ENCODE results near the gene HBG2. TPM values are rescaled to one million over a fixed set of nuclear protein-coding genes. Genes with fewer than 3 reads are reported as not detected.
"Not testable (repeated sequence)": the region's sequence is repeated elsewhere in the genome, so short reads cannot be mapped to it uniquely, and the experiment has no call there.

The HBG2 gene
- total RNA-seq, 1 donor from 2014 or later = not detected

DNA sequence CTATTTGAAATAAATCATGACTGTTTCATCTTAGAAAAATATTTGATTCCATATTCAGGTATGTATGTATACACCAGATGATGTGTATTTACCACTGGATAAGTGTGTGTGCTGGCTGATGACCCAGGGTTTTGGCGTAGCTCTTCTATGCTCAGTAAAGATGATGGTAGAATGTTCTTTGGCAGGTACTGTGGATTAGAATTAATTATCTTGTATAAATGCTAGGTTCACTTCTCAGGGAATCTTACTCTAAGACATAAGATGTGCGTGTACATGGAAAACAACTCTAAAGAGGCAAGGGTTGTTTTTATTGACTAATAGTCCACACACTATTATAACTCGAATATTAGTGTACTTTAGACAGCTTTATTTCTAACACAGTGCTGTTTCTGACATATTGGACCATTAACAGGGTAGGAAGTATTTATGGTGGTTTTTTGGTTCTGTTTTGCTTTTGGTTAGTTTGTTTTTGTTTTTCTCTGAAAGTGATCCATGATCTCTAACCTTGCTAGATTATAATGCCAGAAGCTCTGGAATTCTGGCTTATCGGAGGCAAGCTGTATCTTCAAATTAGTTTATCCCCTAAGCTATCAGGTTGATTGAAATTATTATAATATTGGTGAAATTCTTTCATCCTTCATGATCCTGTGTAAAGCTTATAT, 3.9 kb downstream of the HBG2 start:
- intact Hi-C loops (cut with micrococcal nuclease) = no loop called here

DNA sequence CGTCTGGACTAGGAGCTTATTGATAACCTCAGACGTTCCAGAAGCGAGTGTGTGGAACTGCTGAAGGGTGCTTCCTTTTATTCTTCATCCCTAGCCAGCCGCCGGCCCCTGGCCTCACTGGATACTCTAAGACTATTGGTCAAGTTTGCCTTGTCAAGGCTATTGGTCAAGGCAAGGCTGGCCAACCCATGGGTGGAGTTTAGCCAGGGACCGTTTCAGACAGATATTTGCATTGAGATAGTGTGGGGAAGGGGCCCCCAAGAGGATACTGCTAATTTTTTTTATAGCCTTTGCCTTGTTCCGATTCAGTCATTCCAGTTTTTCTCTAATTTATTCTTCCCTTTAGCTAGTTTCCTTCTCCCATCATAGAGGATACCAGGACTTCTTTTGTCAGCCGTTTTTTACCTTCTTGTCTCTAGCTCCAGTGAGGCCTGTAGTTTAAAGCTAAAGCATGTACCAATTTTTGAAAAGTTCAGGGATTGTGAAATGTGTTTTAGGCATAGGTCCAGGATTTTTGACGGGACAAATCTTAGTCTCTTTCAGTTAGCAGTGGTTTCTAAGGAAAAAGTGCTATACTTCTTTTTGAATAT, 4.7 kb downstream of the HBG2 start, which contains the start of gene HBG1:
HBG1 (minus strand) TSS at position 51 of the 590 bp plus-strand sequence. CDS start 53 bp downstream, outside the sequence.
- intact Hi-C loops (cut with micrococcal nuclease) = not testable (repeated sequence)

DNA sequence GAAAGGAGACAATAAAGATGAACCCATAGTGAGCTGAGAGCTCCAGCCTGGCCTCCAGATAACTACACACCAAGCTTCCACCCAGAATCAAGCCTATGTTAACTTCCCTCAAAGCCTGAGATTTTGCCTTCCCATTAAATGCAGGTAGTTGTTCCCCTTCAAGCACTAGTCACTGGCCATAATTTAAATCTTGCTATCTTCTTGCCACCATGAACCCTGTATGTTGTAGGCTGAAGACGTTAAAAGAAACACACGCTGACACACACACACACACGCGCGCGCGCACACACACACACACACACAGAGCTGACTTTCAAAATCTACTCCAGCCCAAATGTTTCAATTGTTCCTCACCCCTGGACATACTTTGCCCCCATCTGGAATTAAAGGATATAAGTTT, 6.1 kb downstream of the HBG2 start:
- intact Hi-C loops (cut with micrococcal nuclease) = not testable (repeated sequence)

DNA sequence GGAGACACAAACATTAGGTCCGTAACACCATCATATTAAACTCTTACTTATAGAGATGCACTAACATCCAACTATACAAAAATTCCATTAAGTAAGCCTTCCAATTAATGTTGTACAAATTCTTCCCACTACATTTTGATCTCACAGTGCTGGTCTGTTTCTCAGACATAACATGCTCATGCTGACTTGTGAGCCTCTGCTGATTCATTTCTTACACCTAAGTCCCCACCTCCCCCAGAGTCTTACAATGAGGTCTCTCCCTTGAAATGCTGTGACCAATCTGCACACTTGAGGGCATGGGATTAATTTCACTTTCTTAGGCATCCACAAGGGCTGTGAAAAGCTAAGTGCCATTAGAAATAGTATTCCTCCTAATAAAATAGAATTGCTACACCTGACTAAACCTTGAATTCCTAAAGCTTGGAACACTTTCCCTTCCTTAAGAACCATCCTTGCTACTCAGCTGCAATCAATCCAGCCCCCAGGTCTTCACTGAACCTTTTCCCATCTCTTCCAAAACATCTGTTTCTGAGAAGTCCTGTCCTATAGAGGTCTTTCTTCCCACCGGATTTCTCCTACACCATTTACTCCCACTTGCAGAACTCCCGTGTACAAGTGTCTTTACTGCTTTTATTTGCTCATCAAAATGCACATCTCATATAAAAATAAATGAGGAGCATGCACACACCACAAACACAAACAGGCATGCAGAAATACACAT, 6.9 kb downstream of the HBG2 start:
- intact Hi-C loops (cut with micrococcal nuclease) = no loop called here

DNA sequence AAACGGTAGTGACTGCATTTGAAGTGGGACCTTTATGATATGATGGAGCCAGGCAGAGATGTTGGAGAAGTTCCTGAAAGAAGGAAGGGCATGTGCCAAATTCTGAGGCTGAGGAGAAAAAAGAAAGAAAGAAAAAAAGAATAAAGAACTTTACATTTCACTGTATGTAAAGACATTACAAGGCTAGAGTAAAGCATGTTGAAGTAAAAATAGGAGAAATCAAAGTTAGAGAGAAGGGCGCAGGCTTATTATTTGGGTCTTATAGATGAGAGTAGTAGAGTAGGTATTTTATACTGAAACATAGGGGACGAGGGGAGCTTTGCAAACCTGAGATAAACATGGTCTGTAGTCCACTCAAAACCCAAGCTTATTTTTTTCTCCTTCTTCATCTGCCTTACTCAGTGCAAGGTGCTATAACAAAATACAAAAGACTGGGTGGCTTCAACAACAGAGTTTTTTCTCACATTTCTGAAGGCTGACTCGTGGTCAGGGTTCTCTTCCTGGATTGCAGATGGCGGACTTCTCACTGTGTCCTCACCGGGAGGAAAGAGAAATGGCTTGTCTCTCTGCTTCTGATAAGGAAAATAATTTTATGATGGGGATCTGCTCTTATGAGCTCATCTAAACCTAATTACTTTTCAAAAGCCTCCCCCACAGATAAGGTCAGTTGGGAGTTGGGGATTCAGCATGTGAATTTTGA, 7.7 kb downstream of the HBG2 start:
- intact Hi-C loops (cut with micrococcal nuclease) = no loop called here

DNA sequence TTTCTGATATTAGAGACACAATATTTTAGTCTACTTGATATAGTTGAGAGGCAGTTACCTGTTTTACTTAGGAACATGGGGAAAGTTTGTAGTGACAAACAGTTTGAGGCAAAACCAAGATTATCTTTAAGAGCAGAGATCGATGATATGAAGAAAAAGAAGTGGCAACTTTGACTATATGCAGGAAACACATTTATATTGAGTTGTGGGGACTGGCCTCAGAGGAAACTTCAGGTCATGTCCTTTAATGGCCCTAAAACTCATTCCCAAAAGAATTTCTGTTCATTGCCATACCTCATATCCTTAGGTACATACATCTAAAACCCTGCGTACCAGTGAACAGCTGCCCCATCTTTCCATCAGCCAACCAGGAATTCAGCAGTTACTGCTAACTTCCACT, 9.4 kb downstream of the HBG2 start:
- intact Hi-C loops (cut with micrococcal nuclease) = no loop called here

DNA sequence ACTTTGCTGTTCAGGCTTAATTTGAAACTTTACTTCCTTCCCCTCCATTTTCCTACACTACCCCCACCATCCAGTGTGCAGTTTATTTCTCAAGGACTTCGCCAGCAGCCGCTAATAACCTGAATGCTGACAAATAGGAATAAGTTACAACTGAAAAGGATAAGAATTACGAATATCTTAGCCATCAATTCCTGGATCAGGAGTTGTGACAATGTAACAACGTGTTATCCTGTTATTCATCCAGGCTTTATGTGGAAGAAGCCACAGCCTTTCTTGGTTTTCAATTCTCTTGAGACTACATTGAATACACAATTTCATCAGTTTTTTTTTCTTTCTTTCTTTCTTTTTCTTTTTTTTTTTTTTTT, 10.8 kb downstream of the HBG2 start:
- intact Hi-C loops (cut with micrococcal nuclease) = no loop called here

DNA sequence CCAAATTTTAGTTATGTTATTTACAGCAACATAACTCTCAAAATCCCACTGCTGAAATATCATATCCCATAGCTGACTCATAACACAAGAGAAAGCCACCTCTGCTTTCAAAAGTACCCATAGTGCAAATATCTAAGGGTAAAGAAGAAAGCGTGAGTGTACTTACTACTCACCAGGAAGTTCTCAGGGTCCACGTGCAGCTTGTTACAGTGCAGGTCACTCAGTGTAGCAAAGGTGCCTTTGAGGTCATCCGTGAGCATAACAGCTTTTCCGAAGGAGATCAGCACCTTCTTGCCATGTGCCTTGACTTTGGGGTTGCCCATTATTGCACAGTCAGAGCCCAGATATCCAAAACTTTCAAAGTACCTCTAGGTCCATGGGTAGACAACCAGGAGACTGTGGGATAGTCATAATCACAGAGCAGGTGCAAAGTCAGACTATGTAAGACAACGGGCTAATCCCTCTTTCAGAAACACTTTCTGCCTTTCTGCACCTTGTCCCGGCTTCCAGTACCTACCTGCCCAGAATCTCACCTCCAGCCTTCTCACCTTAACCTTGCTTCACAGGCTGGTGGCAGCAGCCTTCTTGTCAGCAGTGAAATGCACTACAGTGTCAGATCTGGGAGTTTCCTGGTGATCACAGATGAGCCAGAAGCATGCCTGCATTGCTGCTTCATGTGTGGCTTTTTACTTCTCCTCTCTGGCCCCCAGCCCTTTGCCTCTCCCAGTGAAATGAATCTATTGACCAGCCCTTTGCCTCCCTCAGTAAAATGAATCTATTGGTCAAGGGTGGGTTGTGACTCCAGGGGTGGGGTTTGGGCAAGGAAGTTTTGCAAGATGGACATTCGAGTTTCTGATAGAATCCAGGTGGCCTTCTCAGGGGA, 11.4 kb downstream of the HBG2 start:
- intact Hi-C loops (cut with micrococcal nuclease) = no loop called here

DNA sequence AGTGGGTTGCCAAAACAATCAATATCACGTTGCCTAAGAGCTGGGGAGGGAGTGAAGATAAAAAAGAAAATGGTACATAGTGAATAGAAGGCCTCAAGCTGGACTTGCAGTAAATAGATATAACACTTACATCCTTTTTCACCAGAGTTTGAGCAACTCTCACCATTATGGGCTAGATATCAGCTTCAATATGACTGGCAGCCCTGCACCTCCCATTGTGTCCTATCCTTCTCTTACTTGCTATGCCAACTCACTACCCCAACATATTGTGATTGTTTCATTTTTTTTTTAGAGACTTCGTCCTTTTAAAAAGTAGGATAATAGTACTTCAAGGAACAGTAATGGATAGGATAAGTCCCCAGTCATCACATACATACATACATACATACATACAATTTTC, 12.4 kb downstream of the HBG2 start:
- intact Hi-C loops (cut with micrococcal nuclease) = no loop called here

DNA sequence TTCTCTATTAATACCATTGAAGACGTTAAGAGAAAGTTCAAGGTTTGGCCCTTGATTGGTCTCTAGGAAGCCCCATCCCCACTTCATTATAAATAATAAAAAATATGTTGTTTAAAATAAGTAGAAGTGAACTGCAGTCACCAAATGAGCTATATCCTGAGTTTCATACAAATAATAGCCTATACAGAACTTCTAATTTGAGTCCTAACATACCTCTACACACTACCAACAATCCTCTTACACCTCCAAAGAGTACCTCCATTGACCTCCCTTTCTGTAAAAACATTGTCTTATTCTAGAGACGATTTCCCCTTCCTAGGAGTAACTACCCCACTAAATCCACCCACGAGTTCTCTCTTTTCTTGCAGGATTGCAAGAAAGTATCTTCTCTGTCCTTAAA, 13.1 kb downstream of the HBG2 start:
- intact Hi-C loops (cut with micrococcal nuclease) = no loop called here

DNA sequence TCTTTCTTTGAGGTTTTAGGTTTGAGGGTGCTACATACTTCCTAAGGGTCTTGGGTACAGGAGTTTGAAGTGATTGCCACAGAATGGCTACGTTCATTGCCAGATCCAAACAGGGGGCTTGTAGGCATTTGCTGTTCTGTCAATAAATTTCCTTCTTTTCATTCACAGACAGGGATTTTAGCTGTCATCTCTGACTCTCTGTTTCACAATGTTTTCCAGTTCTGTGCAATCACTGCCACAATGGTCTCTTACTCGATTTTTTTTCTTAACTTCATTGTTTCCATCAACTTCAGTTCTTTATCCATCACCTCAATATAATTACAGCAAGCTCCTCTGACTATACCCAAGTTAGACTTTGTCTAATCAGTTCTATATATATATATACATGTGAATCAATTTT, 14.1 kb downstream of the HBG2 start:
- intact Hi-C loops (cut with micrococcal nuclease) = no loop called here

DNA sequence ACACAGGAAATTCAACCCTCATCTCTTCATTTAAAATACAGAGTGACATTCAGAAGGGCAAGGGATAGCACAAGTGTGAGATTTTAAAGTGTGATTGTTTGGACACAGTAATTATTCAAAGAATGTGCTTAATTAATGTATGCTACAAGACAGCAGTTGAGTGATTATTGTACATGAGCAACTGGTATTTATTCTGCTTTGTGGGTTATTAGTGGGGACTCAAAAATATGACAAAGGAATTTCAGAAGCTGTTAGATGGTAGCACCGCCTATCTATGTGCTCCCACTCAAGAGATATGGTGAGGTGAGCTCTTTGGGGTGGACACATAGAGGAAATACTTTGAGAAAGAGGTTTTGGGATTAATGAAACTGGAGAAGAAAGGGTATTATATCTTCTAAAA, 14.5 kb downstream of the HBG2 start:
- intact Hi-C loops (cut with micrococcal nuclease) = no loop called here

DNA sequence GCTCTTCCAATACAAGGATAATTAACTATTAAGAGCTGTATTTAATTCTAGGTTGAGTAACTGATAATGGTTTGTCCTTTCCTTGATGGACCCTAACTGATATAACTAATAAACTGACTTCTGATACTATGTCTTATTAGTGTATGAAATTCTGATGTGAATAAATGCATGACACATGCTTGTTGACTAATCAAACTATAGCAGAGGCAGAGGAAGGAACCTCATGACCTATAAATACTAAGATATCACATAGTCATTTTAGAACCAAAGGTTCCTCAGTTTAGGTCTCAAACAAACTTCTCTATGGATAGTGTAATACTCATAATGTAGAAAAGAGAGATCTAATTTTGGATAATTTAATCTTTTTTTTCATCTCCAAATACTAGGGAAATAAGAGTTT, 15.5 kb downstream of the HBG2 start:
- intact Hi-C loops (cut with micrococcal nuclease) = no loop called here

DNA sequence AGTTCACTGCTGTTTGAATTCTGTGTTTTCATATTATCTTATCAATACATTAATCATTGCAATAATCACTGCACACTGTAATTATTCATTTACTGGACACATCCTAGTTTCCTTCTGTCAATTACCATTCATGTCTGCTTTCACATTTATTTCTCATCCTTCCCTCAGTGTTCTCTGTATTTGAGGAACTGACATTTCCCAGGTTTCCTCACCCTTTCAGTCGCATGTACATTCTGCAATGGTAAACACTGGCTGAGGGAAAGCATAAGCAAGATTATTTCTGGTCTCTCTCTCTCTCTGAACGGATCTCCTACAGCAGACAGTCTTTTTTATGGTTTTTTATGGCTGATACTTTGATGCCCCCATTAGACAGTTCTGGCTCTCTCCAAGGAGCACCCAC, 16.1 kb downstream of the HBG2 start:
- intact Hi-C loops (cut with micrococcal nuclease) = no loop called here

DNA sequence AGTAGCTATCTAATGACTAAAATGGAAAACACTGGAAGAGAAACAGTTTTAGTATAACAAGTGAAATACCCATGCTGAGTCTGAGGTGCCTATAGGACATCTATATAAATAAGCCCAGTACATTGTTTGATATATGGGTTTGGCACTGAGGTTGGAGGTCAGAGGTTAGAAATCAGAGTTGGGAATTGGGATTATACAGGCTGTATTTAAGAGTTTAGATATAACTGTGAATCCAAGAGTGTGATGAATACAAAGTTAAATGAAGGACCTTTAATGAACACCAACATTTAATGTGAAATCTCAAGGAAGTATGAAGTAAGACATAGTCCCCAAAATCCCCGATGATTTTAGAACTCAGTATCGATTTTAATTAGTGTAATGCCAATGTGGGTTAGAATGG, 17.2 kb downstream of the HBG2 start:
- intact Hi-C loops (cut with micrococcal nuclease) = no loop called here

DNA sequence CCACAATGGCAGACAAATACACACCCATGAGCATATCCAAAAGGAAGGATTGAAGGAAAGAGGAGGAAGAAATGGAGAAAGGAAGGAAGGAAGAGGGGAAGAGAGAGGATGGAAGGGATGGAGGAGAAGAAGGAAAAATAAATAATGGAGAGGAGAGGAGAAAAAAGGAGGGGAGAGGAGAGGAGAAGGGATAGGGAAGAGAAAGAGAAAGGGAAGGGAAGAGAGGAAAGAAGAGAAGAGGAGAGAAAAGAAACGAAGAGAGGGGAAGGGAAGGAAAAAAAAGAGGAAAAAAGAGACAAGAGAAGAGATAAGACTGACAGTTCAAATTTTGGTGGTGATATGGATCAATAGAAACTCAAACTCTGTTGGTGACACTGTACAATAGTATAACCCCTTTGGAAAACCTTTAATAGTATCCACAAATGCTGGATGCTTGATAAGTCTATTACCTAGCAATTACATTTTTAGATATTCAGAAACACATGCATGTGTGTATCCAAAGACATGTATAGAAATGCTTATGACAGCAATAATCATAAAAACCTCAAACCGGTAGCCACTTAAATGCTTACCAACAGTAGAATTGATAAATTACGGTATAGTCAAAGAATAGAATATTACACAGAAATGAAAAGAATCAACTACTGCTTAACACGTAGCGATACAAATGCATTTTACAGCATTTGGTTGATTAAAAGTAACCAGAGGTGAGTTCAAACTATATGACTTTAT, 19.1 kb downstream of the HBG2 start:
- intact Hi-C loops (cut with micrococcal nuclease) = no loop called here

DNA sequence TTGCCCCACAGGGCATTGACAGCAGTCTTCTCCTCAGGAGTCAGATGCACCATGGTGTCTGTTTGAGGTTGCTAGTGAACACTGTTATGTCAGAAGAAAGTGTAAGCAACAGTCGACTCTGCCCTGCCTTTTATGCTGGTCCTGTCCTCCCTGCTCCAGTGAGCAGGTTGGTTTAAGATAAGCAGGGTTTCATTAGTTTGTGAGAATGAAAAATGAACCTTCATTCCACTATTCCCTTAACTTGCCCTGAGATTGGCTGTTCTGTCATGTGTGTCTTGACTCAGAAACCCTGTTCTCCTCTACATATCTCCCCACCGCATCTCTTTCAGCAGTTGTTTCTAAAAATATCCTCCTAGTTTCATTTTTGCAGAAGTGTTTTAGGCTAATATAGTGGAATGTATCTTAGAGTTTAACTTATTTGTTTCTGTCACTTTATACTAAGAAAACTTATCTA, 20.2 kb downstream of the HBG2 start, which contains the start of gene HBD:
HBD (minus strand) TSS at position 103 of the 454 bp plus-strand sequence; CDS start at position 53, 50 bp downstream.
- intact Hi-C loops (cut with micrococcal nuclease) = no loop called here

DNA sequence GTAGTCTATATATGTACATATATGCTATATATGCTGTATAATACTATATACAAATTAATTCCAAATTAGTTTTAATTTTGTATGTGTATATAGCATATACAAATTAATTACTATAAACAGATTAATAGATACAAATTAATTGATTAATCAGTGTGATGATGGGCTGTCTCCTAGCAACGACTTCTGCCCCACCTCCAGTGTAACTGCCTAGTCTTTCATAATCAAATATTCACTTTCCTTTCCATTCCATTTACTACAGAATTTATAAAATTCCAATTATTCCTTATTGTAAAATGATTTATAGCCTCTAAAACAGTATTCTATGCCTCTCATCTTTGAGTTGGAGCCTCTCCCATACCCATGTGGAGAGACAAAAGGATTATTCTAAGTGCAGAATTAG, 21.3 kb downstream of the HBG2 start:
- intact Hi-C loops (cut with micrococcal nuclease) = no loop called here

DNA sequence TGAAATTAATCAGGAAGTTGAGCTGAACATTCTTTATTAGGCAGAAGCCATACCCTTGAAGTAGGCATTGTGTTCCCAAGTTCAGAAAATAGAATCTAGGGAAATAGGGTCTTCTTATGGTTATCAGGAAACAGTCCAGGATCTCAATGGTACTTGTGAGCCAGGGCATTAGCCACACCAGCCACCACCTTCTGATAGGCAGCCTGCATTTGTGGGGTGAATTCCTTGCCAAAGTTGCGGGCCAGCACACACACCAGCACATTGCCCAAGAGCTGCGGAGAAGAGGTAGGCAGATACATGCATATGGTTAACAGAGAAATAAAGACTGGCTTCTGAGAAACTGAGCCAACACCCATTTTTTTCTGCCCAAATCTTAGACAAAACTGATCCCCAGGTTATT, 21.8 kb downstream of the HBG2 start:
- intact Hi-C loops (cut with micrococcal nuclease) = no loop called here

DNA sequence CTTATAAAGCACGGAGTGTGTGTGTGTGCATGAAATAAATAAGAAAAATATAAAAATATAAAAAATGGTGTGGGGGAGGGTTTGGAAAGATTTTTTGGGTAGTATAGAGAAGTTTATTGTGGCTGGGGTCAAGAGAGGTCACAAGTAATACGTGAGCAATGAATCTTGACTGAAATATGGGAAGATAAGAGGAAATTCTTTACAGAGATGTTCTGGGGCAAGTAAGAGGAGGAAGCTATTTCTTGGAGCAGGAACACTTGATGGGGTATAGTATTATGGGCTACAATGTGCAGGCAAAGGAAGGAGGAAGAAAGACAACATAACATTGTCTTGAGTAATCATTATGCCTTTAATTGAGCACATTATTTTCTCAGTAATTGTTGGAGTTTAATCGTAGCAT, 22.4 kb downstream of the HBG2 start:
- intact Hi-C loops (cut with micrococcal nuclease) = no loop called here
